IPS-20b (cell line): ENCODE results near the gene APOBEC3C.
A peak's percentile ranks its signal among the peaks of the same experiment; 100 is the strongest.
"Not testable (repeated sequence)": the region's sequence is repeated elsewhere in the genome, so short reads cannot be mapped to it uniquely, and the experiment has no call there.

Source experiments
- H3K27ac ChIP-seq: one replicate; pipeline ENCODE4 v1.5.1; 2013; ENCODE audit warnings: low read length
- H3K27me3 ChIP-seq: 2 replicates; pipeline ENCODE4 v1.6.1; 2013; ENCODE audit warnings: mild to moderate bottlenecking, low read length, inconsistent platforms; ENCODE audit not compliant: insufficient read depth
- H3K36me3 ChIP-seq: 2 replicates; pipeline ENCODE4 v1.6.1; 2013; ENCODE audit warnings: low read depth, mild to moderate bottlenecking, inconsistent platforms, low read length, moderate library complexity; ENCODE audit not compliant: insufficient read depth
- H3K4me1 ChIP-seq: 2 replicates; pipeline ENCODE4 v1.6.1; 2013; ENCODE audit warnings: mild to moderate bottlenecking, control low read depth, inconsistent platforms, low read length, moderate library complexity; ENCODE audit not compliant: insufficient read depth
- H3K4me3 ChIP-seq: 2 replicates; pipeline ENCODE4 v1.5.1; 2013; ENCODE audit warnings: mild to moderate bottlenecking, low read length, inconsistent platforms
- H3K9ac ChIP-seq: 2 replicates; pipeline ENCODE4 v1.6.1; 2013; ENCODE audit warnings: low read depth, mild to moderate bottlenecking, inconsistent platforms, low read length, moderate library complexity
- H3K9me3 ChIP-seq: 2 replicates; pipeline ENCODE4 v1.6.1; 2013; ENCODE audit warnings: mild to moderate bottlenecking, low read depth, low read length, inconsistent platforms; ENCODE audit not compliant: insufficient read depth

Gene APOBEC3C

GRCh38 chr22:39012533-39013511, 1.2 kb upstream of the APOBEC3C start:
- Histone ChIP-seq H3K9ac (no peak overlapping the region), H3K4me1 (peaks cover 14% of the 10 kb centered on the region; the same call in 1 of the 2 replicates), H3K4me3 (no peak overlapping the region), H3K36me3 (no peaks in the 10 kb centered on the region), H3K27ac (no peak overlapping the region), H3K9me3 (no peaks in the 10 kb centered on the region), H3K27me3 (no peaks in the 10 kb centered on the region)

- H3K36me3 ChIP-seq, H3K27me3 ChIP-seq, H3K9me3 ChIP-seq, H3K4me3 ChIP-seq: not testable (repeated sequence)
- Histone ChIP-seq H3K4me1 (peaks cover 14% of the 10 kb centered on the region; the same call in 1 of the 2 replicates), H3K9ac (peak overlapping the region; percentile 49; the same call in 1 of the 2 replicates), H3K27ac (peak overlapping the region; percentile 48)
These were observed 506 bp upstream of the APOBEC3C start for GRCh38 chr22:39013561-39013941.

DNA sequence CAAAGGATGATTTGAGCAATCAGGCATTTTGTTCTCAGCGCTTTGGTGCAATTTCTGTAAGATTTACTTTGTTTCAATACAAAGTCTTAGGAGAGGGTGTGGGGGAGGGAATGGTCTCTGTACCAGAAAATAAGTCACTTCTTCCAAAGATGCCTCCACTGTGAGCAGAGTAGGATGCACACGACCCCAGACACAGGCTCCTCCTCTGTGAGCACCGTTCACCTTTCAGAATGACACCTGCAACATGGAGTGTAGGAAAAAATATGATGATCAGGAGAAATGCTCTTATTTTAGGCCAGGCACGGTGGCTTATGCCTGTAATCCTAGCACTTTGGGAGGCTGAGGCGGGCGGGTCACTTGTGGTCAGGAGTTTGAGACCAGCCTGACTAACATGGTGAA, 665 bp downstream of the APOBEC3C start:
- H3K36me3 ChIP-seq, H3K27ac ChIP-seq, H3K9me3 ChIP-seq, H3K27me3 ChIP-seq: not testable (repeated sequence)
- Histone ChIP-seq H3K4me3 (peak overlapping the region; percentile 28; the same call in 1 of the 2 replicates), H3K4me1 (peaks cover 21% of the 10 kb centered on the region), H3K9ac (peak overlapping the region; percentile 49; the same call in 1 of the 2 replicates)

DNA sequence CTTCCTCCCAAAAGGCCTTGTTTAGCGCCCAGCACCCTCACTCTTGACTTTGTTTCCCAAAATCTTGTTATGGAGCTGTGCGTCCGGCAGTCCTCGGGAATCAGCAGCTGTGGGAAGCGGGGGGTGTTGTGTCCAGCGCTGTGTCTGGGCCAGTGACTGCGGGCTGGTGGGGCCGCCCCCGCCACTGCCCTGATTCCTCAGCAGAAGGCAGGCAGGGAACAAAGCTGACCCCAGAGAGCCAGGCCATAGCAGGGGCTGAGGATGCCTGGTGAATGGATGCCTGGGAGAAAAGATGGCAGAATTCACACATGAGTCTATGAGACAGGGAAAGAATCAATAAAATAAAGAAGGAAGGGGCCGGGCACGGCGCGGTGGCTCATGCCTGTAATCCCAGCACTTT, 2.5 kb downstream of the APOBEC3C start:
- no peak overlapping the region for H3K4me3 ChIP-seq
- peaks cover 5% of the 10 kb centered on the region; the same call in 1 of the 2 replicates for H3K36me3 ChIP-seq
- no peak overlapping the region for H3K9ac ChIP-seq
- H3K4me1 ChIP-seq = peaks cover 21% of the 10 kb centered on the region
- H3K9me3 ChIP-seq = no peaks in the 10 kb centered on the region
- no peaks in the 10 kb centered on the region for H3K27me3 ChIP-seq
- no peak overlapping the region for H3K27ac ChIP-seq

DNA sequence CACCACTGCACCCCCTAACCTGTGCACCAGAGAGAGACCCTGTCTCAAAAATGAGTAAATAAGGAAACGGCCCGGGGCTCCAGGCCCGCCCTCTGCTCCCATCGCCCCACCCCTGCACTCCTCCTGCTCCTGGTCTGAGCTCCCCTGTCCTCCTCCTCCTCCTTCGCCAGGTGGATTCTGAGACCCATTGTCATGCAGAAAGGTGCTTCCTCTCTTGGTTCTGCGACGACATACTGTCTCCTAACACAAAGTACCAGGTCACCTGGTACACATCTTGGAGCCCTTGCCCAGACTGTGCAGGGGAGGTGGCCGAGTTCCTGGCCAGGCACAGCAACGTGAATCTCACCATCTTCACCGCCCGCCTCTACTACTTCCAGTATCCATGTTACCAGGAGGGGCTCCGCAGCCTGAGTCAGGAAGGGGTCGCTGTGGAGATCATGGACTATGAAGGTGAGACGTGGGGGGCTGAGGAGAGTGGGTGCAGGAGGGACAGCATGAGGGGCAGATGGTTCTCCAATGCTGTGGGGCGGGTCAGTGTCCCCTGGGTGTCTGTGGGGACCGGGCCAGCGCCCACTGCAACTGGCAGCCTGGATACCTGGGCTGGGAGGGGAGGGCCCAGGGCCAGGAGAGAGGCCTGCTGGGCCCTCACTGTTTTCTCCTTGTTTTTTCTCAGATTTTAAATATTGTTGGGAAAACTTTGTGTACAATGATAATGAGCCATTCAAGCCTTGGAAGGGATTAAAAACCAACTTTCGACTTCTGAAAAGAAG, 3.7 kb downstream of the APOBEC3C start:
- H3K9me3 ChIP-seq = no peaks in the 10 kb centered on the region
- H3K4me3 ChIP-seq = peak overlapping the region; percentile 76
- no peaks in the 10 kb centered on the region for H3K27me3 ChIP-seq
- peak overlapping the region; percentile 99 for H3K27ac ChIP-seq
- H3K36me3 ChIP-seq = peaks cover 5% of the 10 kb centered on the region; the same call in 1 of the 2 replicates
- H3K4me1 ChIP-seq = peaks cover 21% of the 10 kb centered on the region
- peak overlapping the region; percentile 88; the same call in 1 of the 2 replicates for H3K9ac ChIP-seq

DNA sequence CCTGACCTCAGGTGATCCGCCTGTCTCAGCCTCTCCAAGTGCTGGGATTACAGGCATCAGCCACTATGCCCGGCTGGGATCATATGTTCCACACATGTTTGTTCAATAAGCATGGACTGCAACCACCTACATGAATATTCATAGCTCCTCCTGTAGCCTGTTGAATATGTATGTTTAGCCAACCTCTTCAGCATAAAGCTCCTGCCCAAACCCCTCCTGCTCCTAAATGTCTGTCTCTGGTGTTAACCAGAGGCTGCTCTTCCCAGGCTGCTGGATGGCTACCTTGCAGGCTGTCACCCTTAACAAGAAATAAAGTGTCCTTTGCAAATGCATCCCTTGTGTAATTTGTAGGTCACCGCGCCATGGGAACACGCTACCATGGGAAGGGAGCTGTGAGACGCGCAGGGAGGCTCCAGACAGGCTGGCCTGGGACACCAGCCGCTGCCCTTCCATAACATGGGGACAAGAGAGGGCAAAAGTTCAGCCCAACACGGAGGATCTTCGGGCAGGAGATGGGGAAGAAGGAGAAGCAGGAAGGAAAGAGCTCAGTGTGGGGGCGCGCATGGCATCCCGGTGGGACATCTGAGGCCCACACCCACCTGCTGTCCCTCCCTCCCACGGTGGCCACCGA, 6.1 kb downstream of the APOBEC3C start:
- H3K9ac ChIP-seq = peak overlapping the region; percentile 48; the same call in 1 of the 2 replicates
- peak overlapping the region; percentile 5 for H3K27ac ChIP-seq
- H3K9me3 ChIP-seq, H3K27me3 ChIP-seq, H3K4me1 ChIP-seq: not testable (repeated sequence)
- peak overlapping the region; percentile 46; the same call in 1 of the 2 replicates for H3K4me3 ChIP-seq
- peaks cover 15% of the 10 kb centered on the region; the same call in 1 of the 2 replicates for H3K36me3 ChIP-seq

DNA sequence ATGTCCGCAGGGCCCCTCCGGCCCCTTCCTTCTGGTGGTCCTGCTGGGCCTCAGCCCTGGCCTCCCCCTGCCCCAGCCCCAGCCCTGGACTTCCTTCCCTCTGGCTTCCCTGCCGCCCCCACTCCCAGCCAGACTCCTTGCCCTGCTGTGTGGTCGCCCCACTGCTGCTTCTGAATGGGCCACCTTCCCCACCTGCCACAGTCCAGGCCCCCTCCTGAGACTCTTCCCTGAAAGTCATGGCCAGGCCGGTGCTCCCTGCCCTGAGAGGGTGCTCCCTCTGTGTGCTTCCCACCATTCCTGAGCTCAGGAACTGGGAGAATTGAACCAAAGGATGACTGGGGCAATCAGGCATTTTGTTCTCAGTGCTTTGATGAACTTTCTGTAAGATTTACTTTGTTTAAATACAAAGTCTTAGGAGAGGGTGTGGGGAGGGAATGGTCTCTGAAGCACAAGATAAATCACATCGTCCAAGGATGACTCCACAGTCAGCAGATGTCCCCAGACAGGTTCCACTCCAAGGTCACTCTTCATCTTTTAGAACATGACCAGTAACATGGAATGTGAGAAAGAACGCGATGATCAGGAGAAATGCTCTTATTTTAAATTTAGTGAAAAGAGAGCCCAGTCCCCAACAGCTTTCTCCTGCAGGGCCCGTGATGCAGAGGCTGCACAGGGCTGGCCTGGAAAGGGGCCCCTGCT, 7.6 kb downstream of the APOBEC3C start:
- H3K4me3 ChIP-seq = no peak overlapping the region; the same call in 1 of the 2 replicates
- peaks cover 15% of the 10 kb centered on the region; the same call in 1 of the 2 replicates for H3K36me3 ChIP-seq
- H3K4me1 ChIP-seq = peaks cover 7% of the 10 kb centered on the region
- H3K9ac ChIP-seq = 0 out of 2 replicates have a peak overlapping the region, but pooled peaks have one; percentile 32
- H3K9me3 ChIP-seq = no peaks in the 10 kb centered on the region
- H3K27me3 ChIP-seq = no peaks in the 10 kb centered on the region
- H3K27ac ChIP-seq = no peak overlapping the region

GRCh38 chr22:39024519-39025308, 10.7 kb downstream of the APOBEC3C start:
- H3K27ac ChIP-seq = no peak overlapping the region

DNA sequence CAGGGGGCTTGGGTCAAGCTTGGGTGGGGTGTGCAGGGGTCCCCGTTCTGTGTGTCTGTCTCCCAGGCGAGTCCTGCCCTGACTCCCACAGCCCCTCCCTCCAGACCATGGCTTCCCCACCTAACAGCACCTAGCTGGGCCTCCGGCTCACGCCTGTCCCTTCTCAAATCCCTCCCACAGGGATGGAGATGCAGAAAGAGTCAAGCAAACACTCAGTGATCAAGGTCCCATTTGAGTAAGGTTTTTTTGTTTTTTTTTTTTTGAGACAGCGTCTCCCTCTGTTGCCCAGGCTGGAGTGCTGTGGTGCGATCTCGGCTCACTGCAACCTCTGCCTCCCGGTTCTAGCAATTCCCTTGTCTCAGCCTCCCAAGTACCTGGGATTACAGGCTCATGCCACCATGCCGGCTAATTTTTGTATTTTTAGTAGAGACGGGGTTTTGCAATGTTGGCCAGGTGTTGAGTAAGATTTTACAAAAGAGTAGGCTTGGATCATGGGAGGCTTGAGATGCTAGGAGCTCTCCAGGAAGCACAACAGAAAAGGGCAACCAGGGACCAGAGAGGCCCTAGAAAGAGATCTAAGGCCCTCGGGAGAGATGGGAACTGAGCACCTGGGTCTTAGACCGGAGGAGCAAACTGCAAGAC, 12.6 kb downstream of the APOBEC3C start:
- Histone ChIP-seq H3K4me3 (no peak overlapping the region), H3K4me1 (peaks cover 2% of the 10 kb centered on the region; the same call in 1 of the 2 replicates), H3K9ac (no peak overlapping the region), H3K36me3 (peaks cover 10% of the 10 kb centered on the region; the same call in 1 of the 2 replicates), H3K9me3 (no peaks in the 10 kb centered on the region), H3K27me3 (no peaks in the 10 kb centered on the region), H3K27ac (no peak overlapping the region)

More at GRCh38 chr22:39024519-39025308, 10.7 kb downstream of the APOBEC3C start:
- Histone ChIP-seq H3K4me3 (no peak overlapping the region), H3K9ac (no peak overlapping the region), H3K9me3 (no peaks in the 10 kb centered on the region), H3K27me3 (no peaks in the 10 kb centered on the region), H3K4me1 (no peaks in the 10 kb centered on the region), H3K36me3 (peaks cover 10% of the 10 kb centered on the region; the same call in 1 of the 2 replicates)

DNA sequence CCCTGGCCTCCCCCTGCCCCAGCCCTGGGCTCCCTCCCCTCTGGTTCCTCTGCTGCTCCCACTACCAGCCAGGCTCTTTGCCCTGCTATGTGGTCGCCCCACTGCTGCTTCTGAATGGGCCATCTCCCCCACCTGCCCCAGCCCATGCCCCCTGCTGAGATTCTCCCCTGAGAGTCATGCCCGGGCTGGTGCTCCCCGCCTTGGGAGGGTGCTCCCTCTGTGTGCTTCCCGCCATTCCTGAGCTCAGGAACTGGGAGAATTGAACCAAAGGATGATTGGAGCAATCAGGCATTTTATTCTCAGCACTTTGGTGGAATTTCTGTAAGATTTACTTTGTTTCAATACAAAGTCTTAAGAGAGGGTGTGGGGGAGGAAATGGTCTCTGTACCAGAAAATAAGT, 13.7 kb downstream of the APOBEC3C start:
- H3K4me3 ChIP-seq = no peak overlapping the region
- H3K9ac ChIP-seq = no peak overlapping the region
- H3K36me3 ChIP-seq = peaks cover 10% of the 10 kb centered on the region; the same call in 1 of the 2 replicates
- no peak overlapping the region for H3K27ac ChIP-seq
- no peaks in the 10 kb centered on the region for H3K9me3 ChIP-seq
- peaks cover 7% of the 10 kb centered on the region; the same call in 1 of the 2 replicates for H3K4me1 ChIP-seq
- no peaks in the 10 kb centered on the region for H3K27me3 ChIP-seq
